GM19043 (cell line): ENCODE data around the gene MEDAG.
A peak's percentile ranks its signal among the peaks of the same experiment; 100 is the strongest.

Experiments
- ATAC-seq: cut with Tn5 transposase; IDR thresholded peaks from one replicate; pipeline ENCODE4 v1.9.1; 2021; ENCODE audit warnings: low read depth; ENCODE audit not compliant: unreplicated experiment

Gene MEDAG

GRCh38 chr13:30936971-30937370 lies 30.9 kb downstream of the MEDAG start:
- ATAC-seq = no peak

DNA sequence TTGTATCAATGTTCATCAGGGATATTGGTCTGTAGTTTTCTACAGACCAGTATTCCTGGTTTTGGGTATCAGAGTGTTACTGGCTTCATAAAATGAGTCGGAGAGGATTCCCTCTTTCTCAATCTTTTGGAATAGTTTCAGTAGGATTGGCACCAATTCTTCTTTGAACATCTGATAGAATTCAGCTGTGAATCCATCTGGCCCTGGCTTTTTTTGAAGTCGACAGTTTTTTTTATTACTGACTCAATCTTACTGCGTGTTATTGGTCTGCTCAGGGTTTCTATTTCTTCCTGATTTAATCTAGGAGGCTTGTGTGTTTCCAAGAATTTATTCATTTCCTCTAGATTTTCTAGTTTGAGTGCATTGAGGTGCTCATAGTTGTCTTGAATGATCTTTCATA lies 37.8 kb downstream of the MEDAG start:
- ATAC-seq = no peak

DNA sequence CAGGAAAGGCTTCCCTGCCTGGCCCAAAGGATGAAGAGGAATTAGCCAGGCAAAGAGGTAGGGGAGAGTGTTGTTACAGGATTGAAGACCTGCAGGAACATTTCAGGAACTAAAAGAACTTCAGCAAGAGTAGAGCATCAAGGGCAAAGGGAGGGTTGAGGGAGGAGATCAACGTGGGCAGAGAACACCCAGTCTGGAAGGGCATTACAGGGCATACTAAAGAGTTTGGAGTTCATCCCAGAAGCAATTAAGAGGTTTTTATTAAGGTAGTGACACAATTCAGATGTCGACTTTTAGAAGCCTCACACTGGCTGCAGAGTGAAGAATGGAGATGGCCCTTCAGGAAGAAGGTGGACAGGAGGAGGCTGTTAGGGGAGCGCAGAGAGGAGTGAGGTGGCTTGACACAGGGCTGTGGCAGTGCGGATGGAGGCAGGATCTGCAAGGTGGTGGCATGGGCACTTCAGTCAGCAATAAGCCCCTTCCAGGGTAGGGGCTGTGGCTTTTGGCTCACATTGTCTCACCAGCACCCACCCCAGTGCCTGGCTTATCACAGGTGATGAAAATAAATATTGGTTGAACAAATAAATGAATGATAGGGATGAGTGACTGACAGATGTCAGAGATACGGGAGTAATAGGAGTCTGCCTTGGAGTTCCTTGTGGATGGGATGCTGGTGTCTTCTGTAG lies 51.3 kb downstream of the MEDAG start:
- no peak for ATAC-seq

- no peak for ATAC-seq
Measured at GRCh38 chr13:30959678-30960077, 53.6 kb downstream of the MEDAG start.

DNA sequence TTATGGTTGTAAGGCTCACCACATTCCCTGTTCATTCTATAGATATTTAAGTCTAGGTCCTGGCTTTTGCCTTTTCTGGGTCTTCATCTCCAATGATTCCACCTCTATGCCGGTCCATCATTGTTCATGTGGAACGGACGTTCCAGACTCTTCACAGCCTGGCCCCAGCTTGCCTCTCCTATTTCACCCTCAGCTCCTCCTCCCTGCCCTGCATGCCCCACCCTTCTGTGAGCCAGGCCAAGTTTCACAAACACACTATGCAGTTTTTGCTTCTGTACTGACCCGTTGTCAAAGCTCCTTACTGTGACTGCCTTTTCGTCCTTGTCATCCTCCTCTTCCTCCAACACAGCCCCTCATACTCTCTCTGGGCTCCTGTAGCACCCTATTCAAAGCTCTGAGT lies 57.7 kb downstream of the MEDAG start:
- ATAC-seq = no peak

DNA sequence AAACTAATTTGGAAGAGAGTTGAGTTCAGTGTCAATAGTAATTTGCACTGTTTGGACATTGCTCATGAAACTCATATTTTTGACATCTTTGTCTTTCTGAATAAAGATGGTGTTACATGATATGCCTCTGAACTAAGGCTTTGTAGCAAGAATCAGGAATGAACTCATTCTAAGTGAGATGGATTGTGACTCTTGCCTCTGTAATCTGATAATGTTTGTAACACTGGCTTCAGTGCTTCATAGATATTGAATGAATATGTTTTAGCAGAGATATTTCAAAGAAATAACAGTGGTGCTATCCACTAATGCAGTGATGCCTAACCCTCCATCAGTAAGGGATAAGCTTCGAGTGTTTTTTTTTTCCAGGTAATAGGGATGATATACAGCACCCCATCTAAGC lies 59.3 kb downstream of the MEDAG start:
- ATAC-seq = no peak

DNA sequence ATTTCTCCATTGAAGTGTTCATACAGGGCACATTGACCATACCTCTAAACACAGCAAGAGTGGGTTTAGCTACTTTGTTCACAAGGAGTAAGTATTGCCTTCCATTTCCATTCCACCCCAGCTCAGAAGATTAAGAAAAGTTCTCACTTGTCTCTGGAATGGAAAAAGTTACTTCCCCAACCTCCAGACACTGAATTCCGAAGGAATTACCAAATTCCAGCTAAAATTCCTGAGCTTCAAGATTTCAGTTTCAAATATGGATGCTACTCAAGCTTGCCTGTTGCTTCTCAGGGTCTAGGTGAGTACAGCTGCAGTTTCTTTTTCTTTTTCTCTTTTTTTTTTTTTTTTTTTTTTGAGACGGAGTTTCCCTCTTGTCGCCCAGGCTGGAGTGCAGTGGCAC lies 60.0 kb downstream of the MEDAG start:
- no peak for ATAC-seq

GRCh38 chr13:30968846-30969245 lies 62.8 kb downstream of the MEDAG start:
- no peak for ATAC-seq

DNA sequence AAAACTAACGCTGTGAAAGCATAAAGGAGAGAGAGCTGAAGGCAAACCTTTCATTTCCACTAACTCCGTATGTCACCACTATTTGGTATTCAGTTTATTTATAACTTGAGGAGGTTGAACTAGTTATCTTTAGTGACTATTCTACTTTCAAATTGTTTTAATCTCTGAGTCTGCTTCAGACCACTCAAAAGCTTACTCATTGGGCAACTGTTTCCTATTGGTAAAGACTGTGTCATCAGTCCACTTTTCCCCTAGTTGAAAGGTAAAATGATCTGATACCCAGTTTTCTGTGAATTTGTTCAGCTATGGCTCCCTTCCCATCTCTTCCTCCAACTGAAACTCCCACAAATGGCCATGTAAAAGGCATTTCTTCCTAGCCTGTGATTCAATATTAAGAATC lies 65.5 kb downstream of the MEDAG start:
- ATAC-seq = no peak

DNA sequence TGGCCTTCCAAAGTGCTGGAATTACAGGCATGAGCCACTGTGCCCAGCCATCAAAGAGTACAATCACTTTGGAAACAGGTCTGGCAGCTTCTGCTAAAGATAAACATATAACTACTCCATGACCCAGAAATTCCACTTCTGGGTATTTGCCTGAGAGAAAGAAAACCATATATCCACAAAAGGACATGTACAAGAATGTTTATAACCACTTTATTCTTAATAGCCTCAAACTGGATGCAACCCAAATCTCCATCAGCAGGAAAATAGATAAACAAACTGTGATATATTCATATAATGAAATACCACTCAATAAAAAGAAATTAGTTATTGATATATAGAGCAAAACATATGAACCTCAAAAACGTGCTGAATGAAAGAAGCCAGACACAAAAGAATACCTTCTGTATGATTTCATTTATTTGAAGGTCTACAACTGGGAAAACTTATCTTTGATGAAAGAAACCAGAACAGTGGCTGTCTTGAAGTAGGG lies 66.9 kb downstream of the MEDAG start:
- ATAC-seq = no peak

DNA sequence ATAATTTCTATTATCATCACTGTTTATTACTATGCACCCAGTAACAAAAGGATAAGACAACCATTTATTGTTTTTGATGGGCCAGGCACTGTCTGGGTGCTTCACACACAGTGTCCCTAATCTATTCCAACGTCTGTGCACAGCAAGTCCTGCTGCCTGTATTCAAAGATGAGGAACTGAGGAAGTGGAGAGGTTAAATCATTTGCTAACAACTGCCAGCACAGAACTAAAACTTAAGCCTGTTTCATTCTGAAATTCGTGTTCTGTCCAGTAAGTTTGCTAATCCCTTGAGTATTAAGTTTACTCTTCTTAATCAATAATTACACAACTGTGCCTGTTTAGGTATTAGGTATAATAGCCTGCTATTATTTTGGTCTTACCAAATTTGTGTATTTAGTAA lies 68.3 kb downstream of the MEDAG start:
- ATAC-seq = peak; percentile 51
